ENCODE data around the gene SHROOM4.

The SHROOM4 gene

DNA sequence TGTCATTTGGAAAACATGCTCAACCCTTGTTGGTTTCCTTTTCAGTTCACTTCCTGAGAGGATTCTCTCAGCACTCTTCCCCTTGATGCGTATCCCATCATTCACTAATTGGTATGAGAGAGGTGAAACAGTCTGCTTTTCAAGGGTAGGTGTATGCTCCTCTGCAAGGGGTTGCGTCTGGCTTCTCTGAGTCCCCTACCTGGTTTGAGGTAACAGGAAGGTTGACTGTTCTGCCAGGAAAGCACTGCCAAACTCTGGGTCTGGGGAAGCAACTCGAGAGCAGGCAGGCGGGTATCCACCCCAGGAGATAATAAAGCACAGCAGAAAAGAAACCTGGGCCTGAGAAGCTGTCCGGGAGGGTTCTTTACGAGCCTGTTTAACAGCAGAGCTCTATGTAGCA is 101.2 kb downstream of the SHROOM4 start:
- no peak for TF ChIP-seq CTCF (IDR thresholded peaks at IDR 0.05; ENCODE audit: borderline replicate concordance, insufficient read depth, low read depth, low read length)
- H3K4me3 ChIP-seq (ENCODE audit: low read depth, low read length) = no peak overlapping the region

DNA sequence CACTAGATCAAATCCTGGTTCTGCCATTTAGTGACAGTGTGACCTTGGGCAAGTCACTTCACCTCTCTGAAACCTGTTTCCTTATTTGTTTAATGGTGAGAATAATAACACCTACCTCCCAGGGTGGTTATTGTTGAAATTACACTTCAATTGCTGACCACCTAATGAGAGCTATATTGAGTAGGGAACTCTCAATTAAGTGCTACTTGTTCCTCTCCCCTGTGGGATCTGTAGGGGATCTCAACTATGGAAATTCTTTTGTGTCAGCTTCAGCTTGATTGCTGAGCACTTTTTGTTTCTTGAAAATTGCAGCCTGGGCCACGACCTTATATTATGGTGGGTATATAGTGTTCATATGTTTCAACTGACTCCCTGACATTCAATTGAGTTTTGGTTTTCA is 102.1 kb downstream of the SHROOM4 start:
- no peak overlapping the region for H3K4me3 ChIP-seq (ENCODE audit: low read depth, low read length)
- TF ChIP-seq CTCF (IDR thresholded peaks at IDR 0.05; ENCODE audit: borderline replicate concordance, insufficient read depth, low read depth, low read length) = no peak

- no peak overlapping the region for H3K4me3 ChIP-seq (ENCODE audit: low read depth, low read length)
- TF ChIP-seq CTCF (IDR thresholded peaks at IDR 0.05; ENCODE audit: borderline replicate concordance, insufficient read depth, low read depth, low read length) = no peak
Observed at GRCh38 chrX:50707955-50708699, 105.9 kb downstream of the SHROOM4 start.

DNA sequence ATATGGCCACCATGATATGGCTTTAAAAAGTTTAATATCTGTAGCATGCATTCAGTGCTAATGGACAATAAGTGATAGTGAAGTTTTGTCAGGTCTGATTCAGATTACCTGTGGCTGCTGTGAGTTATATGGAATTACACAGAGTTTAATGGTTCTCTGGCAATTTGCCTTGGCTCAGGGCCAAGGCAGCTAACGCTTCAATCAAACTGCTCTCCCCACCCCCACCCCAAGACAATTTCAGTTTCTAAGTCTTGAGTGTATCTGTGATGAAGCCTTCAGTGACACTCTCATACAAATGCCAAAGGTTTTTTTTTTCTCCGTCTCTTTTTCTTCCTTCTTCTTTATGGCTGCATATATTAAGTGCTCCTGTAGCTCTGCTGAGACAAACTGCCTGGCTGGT is 106.6 kb downstream of the SHROOM4 start:
- no peak overlapping the region for H3K4me3 ChIP-seq (ENCODE audit: low read depth, low read length)
- TF ChIP-seq CTCF (IDR thresholded peaks at IDR 0.05; ENCODE audit: borderline replicate concordance, insufficient read depth, low read depth, low read length) = no peak

- no peak overlapping the region for H3K4me3 ChIP-seq (ENCODE audit: low read depth, low read length)
- TF ChIP-seq CTCF (IDR thresholded peaks at IDR 0.05; ENCODE audit: borderline replicate concordance, insufficient read depth, low read depth, low read length) = no peak
Observed at GRCh38 chrX:50705042-50705441, 109.0 kb downstream of the SHROOM4 start.

- TF ChIP-seq CTCF (IDR thresholded peaks at IDR 0.05; ENCODE audit: borderline replicate concordance, insufficient read depth, low read depth, low read length) = no peak
- H3K4me3 ChIP-seq (ENCODE audit: low read depth, low read length) = no peak overlapping the region
Observed at GRCh38 chrX:50704360-50704759, 109.6 kb downstream of the SHROOM4 start.

DNA sequence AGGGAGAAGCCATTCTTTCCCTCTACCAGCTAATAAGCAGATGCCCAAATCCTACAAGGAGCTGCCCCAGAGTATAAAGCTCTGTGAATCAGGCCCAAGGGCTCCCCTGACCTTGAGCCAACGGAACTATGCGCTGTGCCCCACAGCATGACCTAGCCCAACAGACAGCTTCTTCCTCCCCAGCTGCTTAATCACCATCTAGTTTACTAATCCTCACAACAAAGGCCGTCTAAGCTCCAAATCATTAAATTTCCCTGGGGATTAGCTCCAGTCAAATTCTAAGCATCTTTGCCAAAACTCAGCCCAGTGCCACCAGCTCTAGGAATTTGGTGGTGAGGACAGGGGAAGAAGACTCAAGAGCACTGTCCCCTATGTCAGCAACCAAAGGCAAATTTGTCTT is 113.1 kb downstream of the SHROOM4 start:
- TF ChIP-seq CTCF (IDR thresholded peaks at IDR 0.05; ENCODE audit: borderline replicate concordance, insufficient read depth, low read depth, low read length) = no peak
- H3K4me3 ChIP-seq (ENCODE audit: low read depth, low read length) = no peak overlapping the region
